HG02870 (cell line): ENCODE results near the gene SMYD2.

Experiments
- ATAC-seq: cut with Tn5 transposase; IDR thresholded peaks from one replicate; pipeline ENCODE4 v1.9.1; 2021; ENCODE audit warnings: mild to moderate bottlenecking, moderate library complexity; ENCODE audit not compliant: unreplicated experiment

SMYD2 gene

GRCh38 chr1:214384373-214385079 lies 103.6 kb downstream of the SMYD2 start:
- no peak for ATAC-seq

- ATAC-seq, result no peak
These were observed 104.5 kb downstream of the SMYD2 start for GRCh38 chr1:214385428-214385827.

- no peak for ATAC-seq
These were observed 105.4 kb downstream of the SMYD2 start for GRCh38 chr1:214386333-214386732.
